Measurements from ENCODE around the gene EPB41L2. TPM values are rescaled to one million over a fixed set of nuclear protein-coding genes. Genes with fewer than 3 reads are reported as not detected.

Gene EPB41L2
- total RNA-seq, 6 experiments from 2014 or later = 15.3 to 38.5 (median 24.6) TPM

DNA sequence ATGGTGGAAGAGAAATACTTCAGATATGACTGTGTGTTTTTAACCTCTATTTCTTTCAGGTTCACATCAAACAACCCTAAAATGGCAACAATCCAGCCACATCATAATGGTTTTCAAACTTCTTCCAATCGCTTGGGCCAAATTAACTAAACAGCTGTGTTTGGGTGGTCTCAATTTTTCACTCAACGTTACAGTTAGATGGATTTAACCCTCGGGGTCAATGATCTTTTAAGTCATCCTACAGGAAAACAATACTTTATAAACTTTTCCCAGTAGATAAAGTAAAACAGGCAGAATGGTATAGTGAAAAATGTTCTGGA lies 60.4 kb downstream of the EPB41L2 start:
- no peak for TF ChIP-seq POLR2A (IDR thresholded peaks at IDR 0.05)
- TF ChIP-seq, protein P1, sequence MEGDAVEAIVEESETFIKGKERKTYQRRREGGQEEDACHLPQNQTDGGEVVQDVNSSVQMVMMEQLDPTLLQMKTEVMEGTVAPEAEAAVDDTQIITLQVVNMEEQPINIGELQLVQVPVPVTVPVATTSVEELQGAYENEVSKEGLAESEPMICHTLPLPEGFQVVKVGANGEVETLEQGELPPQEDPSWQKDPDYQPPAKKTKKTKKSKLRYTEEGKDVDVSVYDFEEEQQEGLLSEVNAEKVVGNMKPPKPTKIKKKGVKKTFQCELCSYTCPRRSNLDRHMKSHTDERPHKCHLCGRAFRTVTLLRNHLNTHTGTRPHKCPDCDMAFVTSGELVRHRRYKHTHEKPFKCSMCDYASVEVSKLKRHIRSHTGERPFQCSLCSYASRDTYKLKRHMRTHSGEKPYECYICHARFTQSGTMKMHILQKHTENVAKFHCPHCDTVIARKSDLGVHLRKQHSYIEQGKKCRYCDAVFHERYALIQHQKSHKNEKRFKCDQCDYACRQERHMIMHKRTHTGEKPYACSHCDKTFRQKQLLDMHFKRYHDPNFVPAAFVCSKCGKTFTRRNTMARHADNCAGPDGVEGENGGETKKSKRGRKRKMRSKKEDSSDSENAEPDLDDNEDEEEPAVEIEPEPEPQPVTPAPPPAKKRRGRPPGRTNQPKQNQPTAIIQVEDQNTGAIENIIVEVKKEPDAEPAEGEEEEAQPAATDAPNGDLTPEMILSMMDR (IDR thresholded peaks at IDR 0.05) = no peak
- ATAC-seq (no peak), DNase-seq (no peak)
- no peak overlapping the region for H3K27ac ChIP-seq
- intact Hi-C loops (cut with DNase I) = no loop called here
- WGBS (ENCODE audit: insufficient coverage, low coverage, low lambda C conversion rate, missing lambda C conversion rate) = 55% methylated on average over 3 of the region's 3 CpGs
- H3K27me3 ChIP-seq = no peaks in the 10 kb centered on the region
- no peaks in the 10 kb centered on the region for H3K36me3 ChIP-seq
- no peaks in the 10 kb centered on the region for H3K9me3 ChIP-seq
- H3K4me3 ChIP-seq = no peak overlapping the region
- no peaks in the 10 kb centered on the region for H3K4me1 ChIP-seq

GRCh38 chr6:131001945-131002660 lies 60.9 kb downstream of the EPB41L2 start:
- Histone ChIP-seq H3K27ac (no peak overlapping the region), H3K4me1 (no peaks in the 10 kb centered on the region), H3K4me3 (no peak overlapping the region), H3K27me3 (no peaks in the 10 kb centered on the region), H3K36me3 (no peaks in the 10 kb centered on the region), H3K9me3 (no peaks in the 10 kb centered on the region)
- TF ChIP-seq, protein P1 (IDR thresholded peaks at IDR 0.05) = no peak
- no peak for TF ChIP-seq POLR2A (IDR thresholded peaks at IDR 0.05)
- intact Hi-C loops (cut with DNase I) = no loop called here
- ATAC-seq (no peak), DNase-seq (no peak)
- WGBS (ENCODE audit: insufficient coverage, low coverage, low lambda C conversion rate, missing lambda C conversion rate) = 66% methylated on average over 7 of the region's 8 CpGs

GRCh38 chr6:131001111-131001736 lies 61.8 kb downstream of the EPB41L2 start:
- ATAC-seq (no peak), DNase-seq (no peak)
- no peak overlapping the region for H3K4me3 ChIP-seq
- H3K27me3 ChIP-seq = no peaks in the 10 kb centered on the region
- TF ChIP-seq POLR2A (IDR thresholded peaks at IDR 0.05) = no peak
- TF ChIP-seq, protein P1 (IDR thresholded peaks at IDR 0.05) = no peak
- H3K36me3 ChIP-seq = no peaks in the 10 kb centered on the region
- 72% methylated on average over 7 of the region's 12 CpGs for WGBS (ENCODE audit: insufficient coverage, low coverage, low lambda C conversion rate, missing lambda C conversion rate)
- no peaks in the 10 kb centered on the region for H3K9me3 ChIP-seq
- H3K4me1 ChIP-seq = no peaks in the 10 kb centered on the region
- H3K27ac ChIP-seq = no peak overlapping the region
- intact Hi-C loops (cut with DNase I) = no loop called here

DNA sequence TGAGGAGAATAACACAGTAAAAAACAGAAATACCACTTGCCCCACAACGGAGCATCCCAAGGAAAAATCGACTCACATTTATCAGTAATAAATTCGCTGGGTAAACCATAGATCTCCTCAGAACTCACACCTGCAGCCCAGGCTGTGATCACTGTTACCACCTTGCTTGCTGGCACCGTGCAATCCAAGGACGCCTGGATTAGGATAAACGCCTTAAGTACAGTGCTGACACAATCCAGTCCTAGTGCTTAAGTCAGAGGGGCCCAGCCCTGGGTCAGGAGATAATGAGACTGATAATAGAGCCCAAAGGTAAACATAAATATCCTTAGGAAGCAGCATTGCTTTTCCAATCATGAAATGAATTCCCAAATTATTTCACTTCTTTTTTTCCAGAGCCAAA lies 62.5 kb downstream of the EPB41L2 start:
- ATAC-seq = no peak
- no peak for DNase-seq
- Histone ChIP-seq H3K36me3 (no peaks in the 10 kb centered on the region), H3K27ac (no peak overlapping the region), H3K4me3 (no peak overlapping the region), H3K4me1 (no peaks in the 10 kb centered on the region), H3K9me3 (no peaks in the 10 kb centered on the region), H3K27me3 (no peaks in the 10 kb centered on the region)
- intact Hi-C loops (cut with DNase I) = no loop called here
- WGBS (ENCODE audit: insufficient coverage, low coverage, low lambda C conversion rate, missing lambda C conversion rate) = 86% methylated on average over 5 of the region's 6 CpGs
- no peak for TF ChIP-seq POLR2A (IDR thresholded peaks at IDR 0.05)
- TF ChIP-seq, protein P1 (IDR thresholded peaks at IDR 0.05) = no peak
